ENCODE results near the gene TAF1C. TPM values are rescaled to one million over a fixed set of nuclear protein-coding genes. Genes with fewer than 3 reads are reported as not detected.

TAF1C gene
- total RNA-seq, 2 donors from 2014 or later, result 43.7 to 75.9 TPM

DNA sequence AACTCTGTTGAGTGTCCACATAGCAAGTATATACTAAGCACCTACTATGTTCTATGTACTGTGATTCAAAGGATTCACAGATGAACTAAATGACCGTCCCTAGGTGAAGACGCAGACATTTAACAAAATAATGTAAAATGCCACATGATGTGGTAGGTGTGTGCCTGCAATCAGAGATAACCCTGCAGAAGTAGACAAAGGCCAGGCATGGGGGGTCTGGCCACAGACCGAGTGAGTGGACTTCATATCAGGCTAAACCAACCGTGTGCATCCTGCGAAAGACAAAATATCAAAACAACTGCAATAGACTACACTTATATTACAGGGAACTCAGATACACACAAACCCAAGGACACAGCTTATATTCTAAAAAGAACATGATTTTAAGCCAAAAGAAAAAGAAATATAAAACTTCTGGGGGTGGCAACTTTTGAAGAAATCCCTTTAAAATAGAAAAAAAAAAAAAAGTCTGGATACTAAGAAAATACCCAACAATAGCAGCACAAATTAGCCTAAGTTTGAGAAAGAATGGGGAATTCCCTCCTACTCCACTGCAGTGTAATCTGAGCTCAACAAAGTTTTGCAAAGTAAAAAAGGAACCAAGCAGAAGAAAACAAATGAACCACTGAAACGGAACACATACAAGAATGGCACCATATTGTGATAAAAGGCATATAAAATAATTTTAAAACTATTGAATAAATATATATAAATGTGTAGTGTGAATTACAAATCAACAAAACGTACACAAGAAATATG is 54.2 kb downstream of the TAF1C start:
- Histone ChIP-seq H3K4me1 (ENCODE audit: control insufficient read depth in 1 of 2, low read depth in 2 of 2) (no peaks in the 10 kb centered on the region), H3K4me3 (no peak overlapping the region), H3K27me3 (replicated peaks; ENCODE audit: insufficient read depth) (no peaks in the 10 kb centered on the region), H3K27ac (no peak overlapping the region), H3K36me3 (peaks cover 10% of the 10 kb centered on the region), H3K9me3 (no peaks in the 10 kb centered on the region)
- ATAC-seq (ENCODE audit: insufficient number of reproducible peaks, low FRiP score, low read depth) (no peak), DNase-seq (ENCODE audit: low spot score) (no peak)
- TF ChIP-seq, protein P1, sequence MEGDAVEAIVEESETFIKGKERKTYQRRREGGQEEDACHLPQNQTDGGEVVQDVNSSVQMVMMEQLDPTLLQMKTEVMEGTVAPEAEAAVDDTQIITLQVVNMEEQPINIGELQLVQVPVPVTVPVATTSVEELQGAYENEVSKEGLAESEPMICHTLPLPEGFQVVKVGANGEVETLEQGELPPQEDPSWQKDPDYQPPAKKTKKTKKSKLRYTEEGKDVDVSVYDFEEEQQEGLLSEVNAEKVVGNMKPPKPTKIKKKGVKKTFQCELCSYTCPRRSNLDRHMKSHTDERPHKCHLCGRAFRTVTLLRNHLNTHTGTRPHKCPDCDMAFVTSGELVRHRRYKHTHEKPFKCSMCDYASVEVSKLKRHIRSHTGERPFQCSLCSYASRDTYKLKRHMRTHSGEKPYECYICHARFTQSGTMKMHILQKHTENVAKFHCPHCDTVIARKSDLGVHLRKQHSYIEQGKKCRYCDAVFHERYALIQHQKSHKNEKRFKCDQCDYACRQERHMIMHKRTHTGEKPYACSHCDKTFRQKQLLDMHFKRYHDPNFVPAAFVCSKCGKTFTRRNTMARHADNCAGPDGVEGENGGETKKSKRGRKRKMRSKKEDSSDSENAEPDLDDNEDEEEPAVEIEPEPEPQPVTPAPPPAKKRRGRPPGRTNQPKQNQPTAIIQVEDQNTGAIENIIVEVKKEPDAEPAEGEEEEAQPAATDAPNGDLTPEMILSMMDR (IDR thresholded peaks at IDR 0.05), result no peak

DNA sequence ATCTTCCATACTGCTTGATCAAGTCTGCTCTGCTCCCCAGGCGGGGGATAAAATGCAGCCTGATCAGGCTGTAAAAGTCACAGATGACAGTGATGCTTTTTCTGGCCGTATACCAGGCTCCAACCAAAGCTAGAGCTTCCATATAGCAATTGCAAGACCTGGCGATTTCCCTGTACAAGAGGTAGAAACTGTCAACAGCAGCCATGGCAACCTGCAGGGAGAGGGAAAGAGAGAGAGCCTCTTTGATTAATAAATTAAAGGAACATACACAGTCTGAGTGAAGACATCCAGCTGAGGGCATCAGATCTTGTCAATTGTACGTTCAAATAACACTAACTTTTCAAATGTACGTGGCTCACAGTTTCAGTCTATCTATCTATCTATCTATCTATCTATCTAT is 55.7 kb downstream of the TAF1C start:
- DNase-seq (ENCODE audit: low spot score), result no peak
- no peak overlapping the region for H3K27ac ChIP-seq
- H3K27me3 ChIP-seq (replicated peaks; ENCODE audit: insufficient read depth), result no peaks in the 10 kb centered on the region
- H3K9me3 ChIP-seq, result no peaks in the 10 kb centered on the region
- H3K4me1 ChIP-seq (ENCODE audit: control insufficient read depth in 1 of 2, low read depth in 2 of 2), result no peaks in the 10 kb centered on the region
- no peak for ATAC-seq (ENCODE audit: insufficient number of reproducible peaks, low FRiP score, low read depth)
- H3K36me3 ChIP-seq, result peaks cover 10% of the 10 kb centered on the region
- no peak overlapping the region for H3K4me3 ChIP-seq
- TF ChIP-seq, protein P1 (IDR thresholded peaks at IDR 0.05), result no peak

Other genes with a start within 250 kb of the TAF1C start
- gene OSGIN1, start 233.8 kb downstream of the TAF1C start, total RNA-seq, result 10 to 100 TPM in 1 of 2 donors, 1 to 10 TPM in 1; 3.7 to 16.2 TPM
- not detected for gene NECAB2, start 218.8 kb downstream of the TAF1C start, total RNA-seq
- gene SLC38A8, start 144.3 kb downstream of the TAF1C start, total RNA-seq, result not detected
- 10 to 100 TPM; 91.9 to 98.2 TPM for gene MBTPS1, start 70.1 kb downstream of the TAF1C start, total RNA-seq
- 10 to 100 TPM in 1 of 2 donors, 1 to 10 TPM in 1; 7.2 to 14.4 TPM for gene HSDL1, start 41.9 kb downstream of the TAF1C start, total RNA-seq
- not detected for gene DNAAF1, start 41.7 kb downstream of the TAF1C start, total RNA-seq
- not detected for gene ADAD2, start 4.1 kb upstream of the TAF1C start, total RNA-seq
- not detected for gene KCNG4, start 53.0 kb upstream of the TAF1C start, total RNA-seq
- 100 to 1,000 TPM in 1 of 2 donors, 1 to 10 TPM in 1; 4.6 to 203 TPM for gene WFDC1, start 107.8 kb upstream of the TAF1C start, total RNA-seq
- under 1 TPM; 0.28 to 0.54 TPM for gene ATP2C2, start 181.5 kb upstream of the TAF1C start, total RNA-seq

Measured in thoracic aorta (tissue), 2 donors.